A549 (cell line): Measurements from ENCODE around the gene TEKT3.

Source experiments
- EP300 ChIP-seq, 2 experiments: fragments of >200 bp; sonication (Bioruptor Twin); formaldehyde crosslinking; IDR thresholded peaks; 2 replicates in 1 of 2; 3 replicates in 1 of 2; pipeline ENCODE4 v1.6.1; 2016 to 2017
- HOXB13 ChIP-seq: fragments of 250-450 bp; sonication (Bioruptor Pico); IDR thresholded peaks from 2 replicates; pipeline ENCODE4 v1.5.0; 2020; ENCODE audit warnings: low read depth, mild to moderate bottlenecking, moderate library complexity
- JUNB ChIP-seq: fragments of >200 bp; sonication (Bioruptor Twin); formaldehyde crosslinking; IDR thresholded peaks from 2 replicates; pipeline ENCODE4 v1.6.1; 2016
- MAFK ChIP-seq: fragments of 450-650 bp; IDR thresholded peaks from 2 replicates; pipeline ENCODE4 v1.6.1; 2014; ENCODE audit not compliant: partially characterized antibody
- NFE2L2 ChIP-seq: fragments of 150-350 bp; conservative IDR thresholded peaks from 2 replicates; pipeline ENCODE4 v1.6.1; 2014; ENCODE audit warnings: low read length
- POLR2A ChIP-seq: IDR thresholded peaks from 2 replicates; pipeline ENCODE4 v1.6.1; 2012; ENCODE audit warnings: mild to moderate bottlenecking, low read length
- RARB ChIP-seq: fragments of 250-450 bp; sonication (Bioruptor Pico); IDR thresholded peaks from 2 replicates; pipeline ENCODE4 v1.8.0; 2021; ENCODE audit warnings: mild to moderate bottlenecking, moderate library complexity
- RCOR1 ChIP-seq: fragments of 150-350 bp; IDR thresholded peaks from 2 replicates; pipeline ENCODE4 v1.6.1; 2014; ENCODE audit warnings: antibody characterized with exemption, low read length, low read depth
- REST ChIP-seq: fragments of 200-600 bp; sonication (generic); IDR thresholded peaks from 2 replicates; pipeline ENCODE4 v1.6.1; 2016; ENCODE audit warnings: antibody characterized with exemption, mild to moderate bottlenecking, moderate library complexity
- SREBF2 ChIP-seq: fragments of 450-650 bp; IDR thresholded peaks from 2 replicates; pipeline ENCODE4 v1.6.1; 2014; ENCODE audit warnings: mild to moderate bottlenecking, moderate library complexity
- TF ChIP-seq, protein P1 (sequence below): fragments of >200 bp; sonication (Bioruptor Twin); formaldehyde crosslinking; IDR thresholded peaks from 3 replicates; pipeline ENCODE4 v1.5.1; 2016
- TF ChIP-seq, protein P2 (sequence below): IDR thresholded peaks from 2 replicates; pipeline ENCODE4 v1.6.1; 2012
- TF ChIP-seq, protein P3 (sequence below): fragments of 150-350 bp; IDR thresholded peaks from 2 replicates; pipeline ENCODE4 v1.6.1; 2014; ENCODE audit warnings: low read depth, mild to moderate bottlenecking, low read length

- TF ChIP-seq, protein P1, sequence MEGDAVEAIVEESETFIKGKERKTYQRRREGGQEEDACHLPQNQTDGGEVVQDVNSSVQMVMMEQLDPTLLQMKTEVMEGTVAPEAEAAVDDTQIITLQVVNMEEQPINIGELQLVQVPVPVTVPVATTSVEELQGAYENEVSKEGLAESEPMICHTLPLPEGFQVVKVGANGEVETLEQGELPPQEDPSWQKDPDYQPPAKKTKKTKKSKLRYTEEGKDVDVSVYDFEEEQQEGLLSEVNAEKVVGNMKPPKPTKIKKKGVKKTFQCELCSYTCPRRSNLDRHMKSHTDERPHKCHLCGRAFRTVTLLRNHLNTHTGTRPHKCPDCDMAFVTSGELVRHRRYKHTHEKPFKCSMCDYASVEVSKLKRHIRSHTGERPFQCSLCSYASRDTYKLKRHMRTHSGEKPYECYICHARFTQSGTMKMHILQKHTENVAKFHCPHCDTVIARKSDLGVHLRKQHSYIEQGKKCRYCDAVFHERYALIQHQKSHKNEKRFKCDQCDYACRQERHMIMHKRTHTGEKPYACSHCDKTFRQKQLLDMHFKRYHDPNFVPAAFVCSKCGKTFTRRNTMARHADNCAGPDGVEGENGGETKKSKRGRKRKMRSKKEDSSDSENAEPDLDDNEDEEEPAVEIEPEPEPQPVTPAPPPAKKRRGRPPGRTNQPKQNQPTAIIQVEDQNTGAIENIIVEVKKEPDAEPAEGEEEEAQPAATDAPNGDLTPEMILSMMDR, result no peak
- TF ChIP-seq HOXB13 (CRISPR knock-in tag) (no peak), JUNB (no peak), NFE2L2 (no peak), POLR2A (no peak), RCOR1 (no peak), EP300 (IDR thresholded peaks at IDR 0.05) (no peak), MAFK (no peak), SREBF2 (no peak), RARB (CRISPR knock-in tag) (no peak), REST (no peak)
- TF ChIP-seq, protein P2, sequence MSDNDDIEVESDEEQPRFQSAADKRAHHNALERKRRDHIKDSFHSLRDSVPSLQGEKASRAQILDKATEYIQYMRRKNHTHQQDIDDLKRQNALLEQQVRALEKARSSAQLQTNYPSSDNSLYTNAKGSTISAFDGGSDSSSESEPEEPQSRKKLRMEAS, result no peak
- TF ChIP-seq, protein P3, sequence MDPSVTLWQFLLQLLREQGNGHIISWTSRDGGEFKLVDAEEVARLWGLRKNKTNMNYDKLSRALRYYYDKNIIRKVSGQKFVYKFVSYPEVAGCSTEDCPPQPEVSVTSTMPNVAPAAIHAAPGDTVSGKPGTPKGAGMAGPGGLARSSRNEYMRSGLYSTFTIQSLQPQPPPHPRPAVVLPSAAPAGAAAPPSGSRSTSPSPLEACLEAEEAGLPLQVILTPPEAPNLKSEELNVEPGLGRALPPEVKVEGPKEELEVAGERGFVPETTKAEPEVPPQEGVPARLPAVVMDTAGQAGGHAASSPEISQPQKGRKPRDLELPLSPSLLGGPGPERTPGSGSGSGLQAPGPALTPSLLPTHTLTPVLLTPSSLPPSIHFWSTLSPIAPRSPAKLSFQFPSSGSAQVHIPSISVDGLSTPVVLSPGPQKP, result no peak
These were observed 38.3 kb upstream of the TEKT3 start for GRCh38 chr17:15379659-15380058.
